GM19455 (cell line): ENCODE results near the gene TENM4.

Source experiments
- ATAC-seq: cut with Tn5 transposase; IDR thresholded peaks from one replicate; pipeline ENCODE4 v1.9.1; 2021; ENCODE audit not compliant: unreplicated experiment

Gene TENM4

GRCh38 chr11:79186669-79187068 is 254.2 kb downstream of the TENM4 start:
- no peak for ATAC-seq

GRCh38 chr11:79185351-79185750 is 255.5 kb downstream of the TENM4 start:
- ATAC-seq, result no peak

GRCh38 chr11:79184285-79184684 is 256.5 kb downstream of the TENM4 start:
- no peak for ATAC-seq

GRCh38 chr11:79182794-79183193 is 258.0 kb downstream of the TENM4 start:
- no peak for ATAC-seq

- no peak for ATAC-seq
Observed at GRCh38 chr11:79179087-79179486, 261.7 kb downstream of the TENM4 start.

GRCh38 chr11:79174045-79175008 is 266.5 kb downstream of the TENM4 start:
- no peak for ATAC-seq

GRCh38 chr11:79173615-79174014 is 267.2 kb downstream of the TENM4 start:
- no peak for ATAC-seq

- ATAC-seq, result no peak
Observed at GRCh38 chr11:79170321-79170720, 270.5 kb downstream of the TENM4 start.

GRCh38 chr11:79168530-79169110 is 272.2 kb downstream of the TENM4 start:
- no peak for ATAC-seq

GRCh38 chr11:79167510-79168188 is 273.2 kb downstream of the TENM4 start:
- no peak for ATAC-seq

- no peak for ATAC-seq
Observed at GRCh38 chr11:79165908-79166307, 274.9 kb downstream of the TENM4 start.

GRCh38 chr11:79160791-79161403 is 279.9 kb downstream of the TENM4 start:
- ATAC-seq, result no peak

- ATAC-seq, result no peak
Observed at GRCh38 chr11:79159657-79160450, 281.0 kb downstream of the TENM4 start.

- ATAC-seq, result no peak
Observed at GRCh38 chr11:79157738-79158137, 283.1 kb downstream of the TENM4 start.

- no peak for ATAC-seq
Observed at GRCh38 chr11:79156031-79156430, 284.8 kb downstream of the TENM4 start.

- ATAC-seq, result no peak
Observed at GRCh38 chr11:79155237-79155636, 285.6 kb downstream of the TENM4 start.

- ATAC-seq, result no peak
Observed at GRCh38 chr11:79152511-79152910, 288.3 kb downstream of the TENM4 start.

- no peak for ATAC-seq
Observed at GRCh38 chr11:79151396-79151795, 289.4 kb downstream of the TENM4 start.

- ATAC-seq, result no peak
Observed at GRCh38 chr11:79150966-79151365, 289.9 kb downstream of the TENM4 start.

GRCh38 chr11:79150320-79150719 is 290.5 kb downstream of the TENM4 start:
- ATAC-seq, result no peak

GRCh38 chr11:79147731-79148130 is 293.1 kb downstream of the TENM4 start:
- ATAC-seq, result no peak
